Trophoblast cell (in vitro differentiated cells and primary cell): Measurements from ENCODE around the gene TAF7L.

Source experiments
- DNase-seq, 2 donors: peaks; one replicate each; pipeline ENCODE4 v3.0.0-alpha.2; 2016
- H2AFZ ChIP-seq: 2 replicates; pipeline ENCODE4 v1.6.1; 2013; ENCODE audit warnings: low read length, moderate library complexity, mild to moderate bottlenecking; ENCODE audit not compliant: insufficient read depth, poor library complexity
- H2AK5ac ChIP-seq: 2 replicates; pipeline ENCODE4 v1.6.1; 2013; ENCODE audit warnings: mild to moderate bottlenecking, low read length
- H2BK120ac ChIP-seq: 2 replicates; pipeline ENCODE4 v1.6.1; 2013; ENCODE audit warnings: low read length, mild to moderate bottlenecking, moderate library complexity; ENCODE audit not compliant: insufficient read depth, poor library complexity
- H2BK12ac ChIP-seq: 2 replicates; pipeline ENCODE4 v1.6.1; 2013; ENCODE audit warnings: mild to moderate bottlenecking, low read length, moderate library complexity
- H2BK5ac ChIP-seq: 2 replicates; pipeline ENCODE4 v1.6.1; 2013; ENCODE audit warnings: low read length, low read depth, moderate library complexity, mild to moderate bottlenecking; ENCODE audit not compliant: poor library complexity
- H3K14ac ChIP-seq: 2 replicates; pipeline ENCODE4 v1.6.1; 2013; ENCODE audit warnings: mild to moderate bottlenecking, low read length
- H3K18ac ChIP-seq: 2 replicates; pipeline ENCODE4 v1.6.1; 2013; ENCODE audit warnings: mild to moderate bottlenecking, low read length
- H3K23ac ChIP-seq: 2 replicates; pipeline ENCODE4 v1.6.1; 2013; ENCODE audit warnings: low read length
- H3K27ac ChIP-seq: 2 replicates; pipeline ENCODE4 v1.5.1; 2013; ENCODE audit warnings: low read depth, mild to moderate bottlenecking, inconsistent platforms, low read length, moderate library complexity
- H3K27me3 ChIP-seq: 2 replicates; pipeline ENCODE4 v1.6.1; 2013; ENCODE audit warnings: inconsistent platforms, mild to moderate bottlenecking, low read length, moderate library complexity; ENCODE audit not compliant: insufficient read depth
- H3K36me3 ChIP-seq, 2 experiments: 1 replicate in 1 of 2; 2 replicates in 1 of 2; pipeline ENCODE4 v1.6.1; 2013; ENCODE audit warnings: low read length in 2 of 2, mild to moderate bottlenecking in 2 of 2, moderate library complexity in 1 of 2; ENCODE audit not compliant: insufficient read depth in 2 of 2, control insufficient read depth in 1 of 2
- H3K4ac ChIP-seq: 2 replicates; pipeline ENCODE4 v1.6.1; 2013; ENCODE audit warnings: low read depth, mild to moderate bottlenecking, low read length, moderate library complexity
- H3K4me1 ChIP-seq, 2 experiments: 1 replicate in 1 of 2; 2 replicates in 1 of 2; pipeline ENCODE4 v1.6.1; 2013; ENCODE audit warnings: low read length in 2 of 2, mild to moderate bottlenecking in 2 of 2, moderate library complexity in 1 of 2; ENCODE audit not compliant: insufficient read depth in 2 of 2, control insufficient read depth in 1 of 2
- H3K4me2 ChIP-seq: 2 replicates; pipeline ENCODE4 v1.6.1; 2013; ENCODE audit warnings: inconsistent platforms, mild to moderate bottlenecking, low read length, moderate library complexity
- H3K4me3 ChIP-seq: 2 replicates; pipeline ENCODE4 v1.5.1; 2013; ENCODE audit warnings: mild to moderate bottlenecking, low read depth, low read length, inconsistent platforms
- H3K79me1 ChIP-seq: one replicate; pipeline ENCODE4 v1.6.1; 2013; ENCODE audit warnings: low read length
- H3K79me2 ChIP-seq: 2 replicates; pipeline ENCODE4 v1.6.1; 2013; ENCODE audit warnings: low read length, mild to moderate bottlenecking; ENCODE audit not compliant: control insufficient read depth, insufficient read depth, poor library complexity
- H3K9ac ChIP-seq: 2 replicates; pipeline ENCODE4 v1.6.1; 2013; ENCODE audit warnings: mild to moderate bottlenecking, low read length
- H3K9me3 ChIP-seq: 2 replicates; pipeline ENCODE4 v1.6.1; 2013; ENCODE audit warnings: low read depth, mild to moderate bottlenecking, control low read depth, inconsistent platforms, low read length; ENCODE audit not compliant: insufficient read depth
- H4K12ac ChIP-seq: 2 replicates; pipeline ENCODE4 v1.6.1; 2013; ENCODE audit warnings: low read depth, mild to moderate bottlenecking, low read length, moderate library complexity
- H4K8ac ChIP-seq: 2 replicates; pipeline ENCODE4 v1.6.1; 2013; ENCODE audit warnings: low read depth, mild to moderate bottlenecking, low read length, moderate library complexity
- H4K91ac ChIP-seq: one replicate; pipeline ENCODE4 v1.6.1; 2013; ENCODE audit warnings: low read depth, mild to moderate bottlenecking, low read length, moderate library complexity
- WGBS: extraction: QIAGEN DNeasy Blood & Tissue Kit; methylation state at CpG from one replicate; pipeline ENCODE4 v1.1.7; 2013; ENCODE audit warnings: missing lambda C conversion rate; ENCODE audit not compliant: insufficient read length, insufficient coverage; ENCODE audit errors: extremely low coverage; 5-methylcytosine and 5-hydroxymethylcytosine counted together

The TAF7L gene

GRCh38 chrX:101241531-101241930 lies 49.6 kb downstream of the TAF7L start:
- Histone ChIP-seq H3K79me2 (no peaks in the 10 kb centered on the region), H3K4me2 (no peak overlapping the region), H3K9me3 (no peaks in the 10 kb centered on the region), H3K27ac (no peak overlapping the region), H3K27me3 (no peaks in the 10 kb centered on the region), H2BK120ac (no peak overlapping the region), H3K23ac (no peak overlapping the region), H3K4ac (no peak overlapping the region), H3K4me3 (no peak overlapping the region), H2BK12ac (no peak overlapping the region), H3K14ac (no peak overlapping the region), H4K12ac (no peak overlapping the region), H4K8ac (no peak overlapping the region), H2AFZ (no peak overlapping the region), H4K91ac (no peak overlapping the region), H3K79me1 (no peaks in the 10 kb centered on the region), H3K18ac (no peak overlapping the region), H2AK5ac (no peak overlapping the region), H3K36me3 (no peaks in the 10 kb centered on the region), H2BK5ac (no peak overlapping the region), H3K4me1 (no peaks in the 10 kb centered on the region), H3K9ac (no peak overlapping the region)
- no CpG with 5 or more reads among the region's 9 CpGs for WGBS
- no peak for DNase-seq

- Histone ChIP-seq H3K27me3 (no peaks in the 10 kb centered on the region), H3K79me2 (no peaks in the 10 kb centered on the region), H3K4ac (no peak overlapping the region), H3K4me3 (no peak overlapping the region), H4K91ac (no peak overlapping the region), H2AK5ac (no peak overlapping the region), H3K14ac (no peak overlapping the region), H3K23ac (no peak overlapping the region), H4K12ac (no peak overlapping the region), H2BK12ac (no peak overlapping the region), H3K27ac (no peak overlapping the region), H2BK120ac (no peak overlapping the region), H3K18ac (no peak overlapping the region), H3K4me1 (no peaks in the 10 kb centered on the region), H2BK5ac (no peak overlapping the region), H3K4me2 (no peak overlapping the region), H2AFZ (no peak overlapping the region), H3K9ac (no peak overlapping the region), H3K36me3 (no peaks in the 10 kb centered on the region), H3K79me1 (no peaks in the 10 kb centered on the region), H3K9me3 (no peaks in the 10 kb centered on the region), H4K8ac (no peak overlapping the region)
- no peak for DNase-seq
- no CpG with 5 or more reads among the region's 2 CpGs for WGBS
Measured at GRCh38 chrX:101237041-101237440, 54.1 kb downstream of the TAF7L start.

GRCh38 chrX:101232316-101232715 lies 58.8 kb downstream of the TAF7L start:
- no peak overlapping the region for H4K12ac ChIP-seq
- H3K9ac ChIP-seq: no peak overlapping the region
- H3K4me2 ChIP-seq: no peak overlapping the region
- H2AK5ac ChIP-seq: no peak overlapping the region
- H3K18ac ChIP-seq: no peak overlapping the region
- no peaks in the 10 kb centered on the region for H3K79me2 ChIP-seq
- no peak overlapping the region for H2BK120ac ChIP-seq
- no peak for DNase-seq
- H3K23ac ChIP-seq: no peak overlapping the region
- no peaks in the 10 kb centered on the region for H3K27me3 ChIP-seq
- H2BK12ac ChIP-seq: no peak overlapping the region
- no peak overlapping the region for H2AFZ ChIP-seq
- no peaks in the 10 kb centered on the region for H3K9me3 ChIP-seq
- H2BK5ac ChIP-seq: no peak overlapping the region
- H3K27ac ChIP-seq: no peak overlapping the region
- no peak overlapping the region for H3K14ac ChIP-seq
- H3K79me1 ChIP-seq: no peaks in the 10 kb centered on the region
- no peak overlapping the region for H4K91ac ChIP-seq
- no peaks in the 10 kb centered on the region for H3K36me3 ChIP-seq
- H4K8ac ChIP-seq: no peak overlapping the region
- no peaks in the 10 kb centered on the region for H3K4me1 ChIP-seq
- H3K4me3 ChIP-seq: no peak overlapping the region
- WGBS: no CpG with 5 or more reads among the region's 5 CpGs
- no peak overlapping the region for H3K4ac ChIP-seq

GRCh38 chrX:101231080-101231479 lies 60.1 kb downstream of the TAF7L start:
- Histone ChIP-seq H4K91ac (no peak overlapping the region), H4K12ac (no peak overlapping the region), H3K4ac (no peak overlapping the region), H4K8ac (no peak overlapping the region), H2BK12ac (no peak overlapping the region), H3K14ac (no peak overlapping the region), H3K4me1 (no peaks in the 10 kb centered on the region), H3K79me2 (no peaks in the 10 kb centered on the region), H3K18ac (no peak overlapping the region), H3K4me2 (no peak overlapping the region), H3K23ac (no peak overlapping the region), H2BK5ac (no peak overlapping the region), H3K79me1 (no peaks in the 10 kb centered on the region), H2AFZ (no peak overlapping the region), H3K4me3 (no peak overlapping the region), H3K9ac (no peak overlapping the region), H3K27me3 (no peaks in the 10 kb centered on the region), H2BK120ac (no peak overlapping the region), H2AK5ac (no peak overlapping the region), H3K27ac (no peak overlapping the region), H3K9me3 (no peaks in the 10 kb centered on the region), H3K36me3 (no peaks in the 10 kb centered on the region)
- WGBS: no CpG with 5 or more reads among the region's 1 CpG
- no peak for DNase-seq
